Liver (tissue), 9 donors: ENCODE results near the gene DOK3. TPM values are rescaled to one million over a fixed set of nuclear protein-coding genes. Genes with fewer than 3 reads are reported as not detected.

Source experiments
- DNase-seq: peaks from one replicate; pipeline ENCODE4 v3.0.0-alpha.2; 2017; ENCODE audit warnings: low spot score
- H3K27ac ChIP-seq, 2 donors: one replicate each; pipeline ENCODE4 v1.7.0; 2013; ENCODE audit warnings: inconsistent platforms in 2 of 2, low read length in 2 of 2, control low read depth in 1 of 2, low read depth in 1 of 2, mild to moderate bottlenecking in 1 of 2
- H3K27me3 ChIP-seq, 4 donors: one replicate each; pipeline versions ENCODE4 v1.6.1 to v1.7.0; 2013; ENCODE audit warnings: low read length in 3 of 4, inconsistent platforms in 1 of 4, mild to moderate bottlenecking in 1 of 4, moderate library complexity in 1 of 4; ENCODE audit not compliant: control insufficient read depth in 4 of 4, insufficient read depth in 4 of 4
- H3K36me3 ChIP-seq, 4 donors: one replicate each; pipeline versions ENCODE4 v1.6.1 to v1.7.0; 2013; ENCODE audit warnings: low read length in 3 of 4, mild to moderate bottlenecking in 3 of 4, low read depth in 1 of 4, moderate library complexity in 1 of 4; ENCODE audit not compliant: control insufficient read depth in 4 of 4, insufficient read depth in 3 of 4
- H3K4me1 ChIP-seq, 4 donors: one replicate each; pipeline versions ENCODE4 v1.6.1 to v1.7.0; 2013; ENCODE audit warnings: low read length in 3 of 4, mild to moderate bottlenecking in 3 of 4, moderate library complexity in 1 of 4; ENCODE audit not compliant: control insufficient read depth in 4 of 4, insufficient read depth in 4 of 4
- H3K4me3 ChIP-seq, 3 donors: one replicate each; pipeline versions ENCODE4 v1.6.1 to v1.7.0; 2013; ENCODE audit warnings: low read length in 3 of 3, control low read depth in 1 of 3, low read depth in 1 of 3, mild to moderate bottlenecking in 1 of 3
- H3K9ac ChIP-seq, 2 donors: one replicate each; pipeline ENCODE4 v1.7.0; 2013; ENCODE audit warnings: low read length in 2 of 2, mild to moderate bottlenecking in 2 of 2, moderate library complexity in 2 of 2, control low read depth in 1 of 2, low read depth in 1 of 2
- H3K9me3 ChIP-seq, 4 donors: one replicate each; pipeline versions ENCODE4 v1.6.1 to v1.7.0; 2013; ENCODE audit warnings: low read length in 3 of 4; ENCODE audit not compliant: control insufficient read depth in 4 of 4
- ATF3 ChIP-seq: IDR thresholded peaks from 2 replicates; pipeline ENCODE4 v1.6.1; 2016; ENCODE audit warnings: antibody characterized with exemption
- CTCF ChIP-seq: fragments of 150-350 bp; IDR thresholded peaks from 2 replicates; pipeline ENCODE4 v1.5.1; 2017; ENCODE audit warnings: improper control_type of control experiment, low read depth, low read length; ENCODE audit not compliant: missing input control
- FOXA1 ChIP-seq: IDR thresholded peaks from 2 replicates; pipeline ENCODE4 v1.6.1; 2016; ENCODE audit warnings: antibody characterized with exemption
- GABPA ChIP-seq, 2 donors: IDR thresholded peaks in 1 of 2; conservative IDR thresholded peaks in 1 of 2; 2 replicates each; pipeline ENCODE4 v1.6.1; 2016; ENCODE audit warnings: antibody characterized with exemption in 2 of 2, mild to moderate bottlenecking in 1 of 2, moderate library complexity in 1 of 2
- HNF4A ChIP-seq, 2 donors: conservative IDR thresholded peaks; 2 replicates each; pipeline ENCODE4 v1.6.1; 2016; ENCODE audit warnings: antibody characterized with exemption in 2 of 2, mild to moderate bottlenecking in 2 of 2
- HNF4G ChIP-seq: IDR thresholded peaks from 2 replicates; pipeline ENCODE4 v1.6.1; 2016; ENCODE audit warnings: antibody characterized with exemption
- MAX ChIP-seq: IDR thresholded peaks from 2 replicates; pipeline ENCODE4 v1.6.1; 2016; ENCODE audit warnings: antibody characterized with exemption
- NR2F2 ChIP-seq: IDR thresholded peaks from 2 replicates; pipeline ENCODE4 v1.6.1; 2016; ENCODE audit warnings: antibody characterized with exemption
- RAD21 ChIP-seq, 2 donors: IDR thresholded peaks; 2 replicates each; pipeline ENCODE4 v1.6.1; 2016; ENCODE audit warnings: antibody characterized with exemption in 2 of 2, mild to moderate bottlenecking in 2 of 2
- REST ChIP-seq: IDR thresholded peaks from 2 replicates; pipeline ENCODE4 v1.6.1; 2016; ENCODE audit warnings: antibody characterized with exemption, mild to moderate bottlenecking
- RXRA ChIP-seq, 2 donors: IDR thresholded peaks; 2 replicates each; pipeline ENCODE4 v1.6.1; 2017 to 2018; ENCODE audit warnings: antibody characterized with exemption in 2 of 2, mild to moderate bottlenecking in 1 of 2
- SP1 ChIP-seq: IDR thresholded peaks from 2 replicates; pipeline ENCODE4 v1.6.1; 2018; ENCODE audit warnings: antibody characterized with exemption, mild to moderate bottlenecking
- ZBTB33 ChIP-seq: IDR thresholded peaks from 2 replicates; pipeline ENCODE4 v1.6.1; 2016; ENCODE audit warnings: antibody characterized with exemption
- WGBS: extraction: QIAGEN DNeasy Blood & Tissue Kit; methylation state at CpG from one replicate; pipeline ENCODE4 v1.1.7; 2013; 5-methylcytosine and 5-hydroxymethylcytosine counted together
- polyA plus RNA-seq, 2 donors: library from polyadenylated mRNA; stranded (reverse) in 1 of 2; unstranded in 1 of 2; fragments of 200-250 nt in 1 of 2; fragments of >200 nt in 1 of 2; fragmentation: Nextera tagmentation in 1 of 2; extraction: Ambion mirVana in 1 of 2; gene quantifications; one replicate each; pipeline versions ENCODE4 v1.2.1 to v1.2.3, GENCODE V29; 2013 to 2015
- total RNA-seq, 2 donors: library from RNA; depleted of rRNA; stranded (reverse); fragments of >200 nt; gene quantifications; one replicate each; pipeline ENCODE4 v1.2.3, GENCODE V29; 2014
- donor health status: healthy.
- donor health status: healthy.
- donor health status: healthy.
- donor health status: healthy.
- donor health status: healthy.

DOK3 gene
- total and polyA plus RNA-seq, 4 donors = 1.7 to 19.2 (median 6.6) TPM

- peak overlapping the region; percentile 69 to 98 (median 92) for H3K4me3 ChIP-seq
- WGBS = under 1% methylated on average over 72 of the region's 72 CpGs
- H3K27ac ChIP-seq = peak overlapping the region; percentile 70 to 77
- no peaks in the 10 kb centered on the region for H3K27me3 ChIP-seq
- peak; percentile 68 for DNase-seq
- TF ChIP-seq NR2F2 = no peak
- no peak for TF ChIP-seq REST
- TF ChIP-seq ATF3 = no peak
- TF ChIP-seq ZBTB33 = no peak
- no peak for TF ChIP-seq HNF4A (conservative IDR thresholded peaks at IDR 0.05)
- TF ChIP-seq RAD21 (IDR thresholded peaks at IDR 0.05) = no peak
- TF ChIP-seq FOXA1 = no peak
- TF ChIP-seq MAX = no peak
- TF ChIP-seq RXRA (IDR thresholded peaks at IDR 0.05) = no peak
- no peak for TF ChIP-seq SP1
- no peak for TF ChIP-seq CTCF
- no peak for TF ChIP-seq HNF4G
- TF ChIP-seq GABPA (IDR thresholded peaks at IDR 0.05 in 1 of 2, conservative IDR thresholded peaks at IDR 0.05 in 1 of 2) = no peak
- peak overlapping the region in 1 of 2 donors; percentile 54 for H3K9ac ChIP-seq
- no peaks in the 10 kb centered on the region for H3K9me3 ChIP-seq
- H3K36me3 ChIP-seq = peaks cover 0 to 4% (median 3%) of the 10 kb centered on the region in 4 donors
- H3K4me1 ChIP-seq = peaks cover 9 to 21% (median 18%) of the 10 kb centered on the region in 4 donors
Observed at GRCh38 chr5:177553671-177554429, 44.2 kb upstream of the DOK3 start.
